WTC11 (cell line): ENCODE results near the gene MYBPC2.

ENCODE experiments used
- JUN ChIP-seq: sonication (generic); formaldehyde crosslinking; IDR thresholded peaks from 2 replicates; pipeline ENCODE4 v1.8.0; 2023; ENCODE audit warnings: mild to moderate bottlenecking, missing genetic modification reagents
- NFATC4 ChIP-seq: fragments of 250-450 bp; sonication (Bioruptor Pico); IDR thresholded peaks from 2 replicates; pipeline ENCODE4 v1.9.0; 2021; ENCODE audit warnings: mild to moderate bottlenecking
- PRDM15 ChIP-seq: sonication (generic); formaldehyde crosslinking; IDR thresholded peaks from 2 replicates; pipeline ENCODE4 v1.8.0; 2022; ENCODE audit warnings: missing genetic modification reagents

GRCh38 chr19:50461066-50461875 is 28.6 kb downstream of the MYBPC2 start:
- no peak for TF ChIP-seq PRDM15 (CRISPR knock-in tag)
- no peak for TF ChIP-seq NFATC4 (CRISPR knock-in tag)
- TF ChIP-seq JUN = no peak
